ENCODE results near the gene WNT9B. TPM values are rescaled to one million over a fixed set of nuclear protein-coding genes. Genes with fewer than 3 reads are reported as not detected.

WNT9B gene
- total RNA-seq, 1 experiment from 2014 or later, result not detected

DNA sequence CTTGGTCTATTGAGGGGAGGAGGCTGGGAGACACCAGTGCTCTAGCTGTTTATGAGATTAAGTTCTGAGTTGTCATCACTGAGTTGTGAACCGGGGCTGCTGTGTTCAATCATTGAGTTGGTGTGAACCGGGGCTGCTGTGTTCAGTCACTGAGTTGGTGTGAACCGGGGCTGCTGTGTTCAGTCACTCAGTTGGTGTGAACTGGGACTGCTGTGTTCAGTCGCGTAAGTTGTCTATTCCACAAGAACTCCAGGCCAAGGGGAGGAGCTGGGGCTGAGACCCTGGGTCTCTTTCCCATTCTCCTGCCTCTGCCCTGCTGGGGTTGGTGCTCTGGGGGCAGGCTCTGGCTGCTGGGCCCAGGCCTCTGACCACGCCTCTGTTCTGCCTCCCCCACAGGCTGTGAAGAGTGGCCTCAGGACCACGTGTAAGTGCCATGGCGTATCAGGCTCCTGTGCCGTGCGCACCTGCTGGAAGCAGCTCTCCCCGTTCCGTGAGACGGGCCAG is 24.5 kb downstream of the WNT9B start:
- H3K9me3 ChIP-seq (ENCODE audit: low read depth, low read length, poor library complexity, severe bottlenecking), result no peaks in the 10 kb centered on the region
- TF ChIP-seq EZH2 (IDR thresholded peaks at IDR 0.05; ENCODE audit: borderline replicate concordance, low read depth, low read length, poor library complexity, severe bottlenecking), result no peak
- TF ChIP-seq, protein P1, sequence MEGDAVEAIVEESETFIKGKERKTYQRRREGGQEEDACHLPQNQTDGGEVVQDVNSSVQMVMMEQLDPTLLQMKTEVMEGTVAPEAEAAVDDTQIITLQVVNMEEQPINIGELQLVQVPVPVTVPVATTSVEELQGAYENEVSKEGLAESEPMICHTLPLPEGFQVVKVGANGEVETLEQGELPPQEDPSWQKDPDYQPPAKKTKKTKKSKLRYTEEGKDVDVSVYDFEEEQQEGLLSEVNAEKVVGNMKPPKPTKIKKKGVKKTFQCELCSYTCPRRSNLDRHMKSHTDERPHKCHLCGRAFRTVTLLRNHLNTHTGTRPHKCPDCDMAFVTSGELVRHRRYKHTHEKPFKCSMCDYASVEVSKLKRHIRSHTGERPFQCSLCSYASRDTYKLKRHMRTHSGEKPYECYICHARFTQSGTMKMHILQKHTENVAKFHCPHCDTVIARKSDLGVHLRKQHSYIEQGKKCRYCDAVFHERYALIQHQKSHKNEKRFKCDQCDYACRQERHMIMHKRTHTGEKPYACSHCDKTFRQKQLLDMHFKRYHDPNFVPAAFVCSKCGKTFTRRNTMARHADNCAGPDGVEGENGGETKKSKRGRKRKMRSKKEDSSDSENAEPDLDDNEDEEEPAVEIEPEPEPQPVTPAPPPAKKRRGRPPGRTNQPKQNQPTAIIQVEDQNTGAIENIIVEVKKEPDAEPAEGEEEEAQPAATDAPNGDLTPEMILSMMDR (conservative IDR thresholded peaks at IDR 0.05; ENCODE audit: low read depth, low read length), result no peak
- no peak overlapping the region for H3K27ac ChIP-seq (ENCODE audit: low read depth, low read length, poor library complexity, severe bottlenecking)
- intact Hi-C loops (cut with micrococcal nuclease; ENCODE audit: unreplicated experiment), result no loop called here
- no peaks in the 10 kb centered on the region for H3K36me3 ChIP-seq (ENCODE audit: insufficient read depth, low read length, poor library complexity, severe bottlenecking)
- BruUV-seq (replicated peaks), result no TSS peak
- ChIA-PET CTCF (no interaction called here), POLR2A (ENCODE audit: low non-redundant PET) (no interaction called here)
- H3K27me3 ChIP-seq (replicated peaks; ENCODE audit: insufficient read depth, low read depth, low read length, poor library complexity), result no peaks in the 10 kb centered on the region
- no peaks in the 10 kb centered on the region for H3K4me1 ChIP-seq (ENCODE audit: insufficient read depth, low read length, poor library complexity, severe bottlenecking)
- no peak overlapping the region for H3K4me3 ChIP-seq (ENCODE audit: low read depth, low read length, poor library complexity, severe bottlenecking)
- no peak for DNase-seq (ENCODE audit: low spot score)

GRCh38 chr17:46876353-46876887 is 25.0 kb downstream of the WNT9B start:
- TF ChIP-seq, protein P1 (conservative IDR thresholded peaks at IDR 0.05; ENCODE audit: low read depth, low read length), result no peak
- no peak for TF ChIP-seq EZH2 (IDR thresholded peaks at IDR 0.05; ENCODE audit: borderline replicate concordance, low read depth, low read length, poor library complexity, severe bottlenecking)
- DNase-seq (ENCODE audit: low spot score), result no peak
- Histone ChIP-seq H3K27ac (ENCODE audit: low read depth, low read length, poor library complexity, severe bottlenecking) (no peak overlapping the region), H3K36me3 (ENCODE audit: insufficient read depth, low read length, poor library complexity, severe bottlenecking) (no peaks in the 10 kb centered on the region), H3K9me3 (ENCODE audit: low read depth, low read length, poor library complexity, severe bottlenecking) (no peaks in the 10 kb centered on the region), H3K4me3 (ENCODE audit: low read depth, low read length, poor library complexity, severe bottlenecking) (no peak overlapping the region), H3K27me3 (replicated peaks; ENCODE audit: insufficient read depth, low read depth, low read length, poor library complexity) (no peaks in the 10 kb centered on the region), H3K4me1 (ENCODE audit: insufficient read depth, low read length, poor library complexity, severe bottlenecking) (no peaks in the 10 kb centered on the region)
- BruUV-seq (replicated peaks), result no TSS peak
- ChIA-PET CTCF (no interaction called here), POLR2A (ENCODE audit: low non-redundant PET) (no interaction called here)
- intact Hi-C loops (cut with micrococcal nuclease; ENCODE audit: unreplicated experiment), result no loop called here

GRCh38 chr17:46876926-46877325 is 25.5 kb downstream of the WNT9B start:
- ChIA-PET POLR2A (ENCODE audit: low non-redundant PET) (no interaction called here), CTCF (no interaction called here)
- Histone ChIP-seq H3K27me3 (replicated peaks; ENCODE audit: insufficient read depth, low read depth, low read length, poor library complexity) (no peaks in the 10 kb centered on the region), H3K4me3 (ENCODE audit: low read depth, low read length, poor library complexity, severe bottlenecking) (no peak overlapping the region), H3K27ac (ENCODE audit: low read depth, low read length, poor library complexity, severe bottlenecking) (no peak overlapping the region), H3K4me1 (ENCODE audit: insufficient read depth, low read length, poor library complexity, severe bottlenecking) (no peaks in the 10 kb centered on the region), H3K36me3 (ENCODE audit: insufficient read depth, low read length, poor library complexity, severe bottlenecking) (no peaks in the 10 kb centered on the region), H3K9me3 (ENCODE audit: low read depth, low read length, poor library complexity, severe bottlenecking) (no peaks in the 10 kb centered on the region)
- no TSS peak for BruUV-seq (replicated peaks)
- no peak for DNase-seq (ENCODE audit: low spot score)
- intact Hi-C loops (cut with micrococcal nuclease; ENCODE audit: unreplicated experiment), result no loop called here
- TF ChIP-seq, protein P1 (conservative IDR thresholded peaks at IDR 0.05; ENCODE audit: low read depth, low read length), result no peak
- TF ChIP-seq EZH2 (IDR thresholded peaks at IDR 0.05; ENCODE audit: borderline replicate concordance, low read depth, low read length, poor library complexity, severe bottlenecking), result no peak

Measured in A673 (cell line).